Neuron (in vitro differentiated cells): ENCODE data around the gene MRPL17.
A peak's percentile ranks its signal among the peaks of the same experiment; 100 is the strongest.
"Not testable (repeated sequence)": the region's sequence is repeated elsewhere in the genome, so short reads cannot be mapped to it uniquely, and the experiment has no call there.

ENCODE experiments used
- H2AFZ ChIP-seq: one replicate; pipeline ENCODE4 v1.6.1; 2013; ENCODE audit warnings: low read depth, mild to moderate bottlenecking, inconsistent platforms, low read length, moderate library complexity
- H3K27me3 ChIP-seq: one replicate; pipeline ENCODE4 v1.6.1; 2013; ENCODE audit warnings: low read length; ENCODE audit not compliant: insufficient read depth
- H3K36me3 ChIP-seq: one replicate; pipeline ENCODE4 v1.6.1; 2013; ENCODE audit warnings: low read length; ENCODE audit not compliant: insufficient read depth
- H3K4me1 ChIP-seq: one replicate; pipeline ENCODE4 v1.6.1; 2013; ENCODE audit warnings: low read length; ENCODE audit not compliant: insufficient read depth
- H3K4me3 ChIP-seq: 2 replicates; pipeline ENCODE4 v1.5.1; 2013; ENCODE audit warnings: mild to moderate bottlenecking, low read length, moderate library complexity
- H3K9me3 ChIP-seq: one replicate; pipeline ENCODE4 v1.6.1; 2013; ENCODE audit warnings: low read length

The MRPL17 gene

GRCh38 chr11:6682936-6683861 is at the start of gene MRPL17:
MRPL17 (minus strand) TSS chr11:6683340; CDS start chr11:6683296, 44 bp downstream.
- Histone ChIP-seq H3K4me1 (peaks cover 7% of the 10 kb centered on the region), H3K27me3 (no peaks in the 10 kb centered on the region), H3K9me3 (no peaks in the 10 kb centered on the region), H2AFZ (peak within 1 kb of the TSS; percentile 93), H3K36me3 (peaks cover 15% of the 10 kb centered on the region), H3K4me3 (peak within 1 kb of the TSS; percentile 66)

GRCh38 chr11:6727971-6728760 is 45.0 kb upstream of the MRPL17 start:
- Histone ChIP-seq H3K4me1 (no peaks in the 10 kb centered on the region), H3K9me3 (no peaks in the 10 kb centered on the region), H3K27me3 (no peaks in the 10 kb centered on the region), H3K36me3 (no peaks in the 10 kb centered on the region), H3K4me3 (no peak overlapping the region), H2AFZ (no peak overlapping the region)

- Histone ChIP-seq H3K36me3 (no peaks in the 10 kb centered on the region), H3K4me3 (no peak overlapping the region), H3K4me1 (no peaks in the 10 kb centered on the region), H2AFZ (no peak overlapping the region), H3K9me3 (no peaks in the 10 kb centered on the region), H3K27me3 (no peaks in the 10 kb centered on the region)
These were observed 42.3 kb upstream of the MRPL17 start for GRCh38 chr11:6725386-6725896.

GRCh38 chr11:6724013-6724412 is 40.9 kb upstream of the MRPL17 start:
- Histone ChIP-seq H3K9me3 (no peaks in the 10 kb centered on the region), H3K27me3 (no peaks in the 10 kb centered on the region), H3K4me1 (no peaks in the 10 kb centered on the region), H3K36me3 (no peaks in the 10 kb centered on the region), H3K4me3 (no peak overlapping the region), H2AFZ (no peak overlapping the region)

- Histone ChIP-seq H3K36me3 (no peaks in the 10 kb centered on the region), H3K27me3 (no peaks in the 10 kb centered on the region), H3K4me1 (no peaks in the 10 kb centered on the region), H3K4me3 (no peak overlapping the region), H3K9me3 (no peaks in the 10 kb centered on the region), H2AFZ (no peak overlapping the region)
These were observed 38.2 kb upstream of the MRPL17 start for GRCh38 chr11:6721343-6721742.

GRCh38 chr11:6719576-6719975 is 36.4 kb upstream of the MRPL17 start:
- Histone ChIP-seq H3K9me3 (no peaks in the 10 kb centered on the region), H2AFZ (no peak overlapping the region), H3K27me3 (no peaks in the 10 kb centered on the region), H3K4me1 (no peaks in the 10 kb centered on the region), H3K4me3 (no peak overlapping the region), H3K36me3 (no peaks in the 10 kb centered on the region)

GRCh38 chr11:6717426-6717825 is 34.3 kb upstream of the MRPL17 start:
- peaks cover 2% of the 10 kb centered on the region for H3K9me3 ChIP-seq
- no peaks in the 10 kb centered on the region for H3K4me1 ChIP-seq
- H3K27me3 ChIP-seq = no peaks in the 10 kb centered on the region
- H3K36me3 ChIP-seq = no peaks in the 10 kb centered on the region
- no peak overlapping the region for H3K4me3 ChIP-seq
- no peak overlapping the region for H2AFZ ChIP-seq

GRCh38 chr11:6711552-6711951 is 28.4 kb upstream of the MRPL17 start:
- not testable (repeated sequence) for H3K27me3 ChIP-seq, H2AFZ ChIP-seq, H3K9me3 ChIP-seq, H3K4me3 ChIP-seq, H3K36me3 ChIP-seq, H3K4me1 ChIP-seq

- Histone ChIP-seq H3K27me3 (no peaks in the 10 kb centered on the region), H3K36me3 (no peaks in the 10 kb centered on the region)
These were observed 25.7 kb upstream of the MRPL17 start for GRCh38 chr11:6708876-6709275.

GRCh38 chr11:6705905-6706535 is 22.9 kb upstream of the MRPL17 start:
- Histone ChIP-seq H3K4me1 (peaks cover 20% of the 10 kb centered on the region), H3K36me3 (no peaks in the 10 kb centered on the region), H3K9me3 (no peaks in the 10 kb centered on the region), H3K4me3 (no peak overlapping the region), H2AFZ (no peak overlapping the region), H3K27me3 (no peaks in the 10 kb centered on the region)

More at GRCh38 chr11:6708876-6709275, 25.7 kb upstream of the MRPL17 start:
- peaks cover 2% of the 10 kb centered on the region for H3K9me3 ChIP-seq
- H3K4me3 ChIP-seq = no peak overlapping the region
- H2AFZ ChIP-seq = no peak overlapping the region
- H3K4me1 ChIP-seq = peaks cover 4% of the 10 kb centered on the region

GRCh38 chr11:6703247-6704063 is 20.3 kb upstream of the MRPL17 start:
- Histone ChIP-seq H3K27me3 (no peaks in the 10 kb centered on the region), H3K4me1 (peaks cover 20% of the 10 kb centered on the region), H3K4me3 (no peak overlapping the region), H3K36me3 (no peaks in the 10 kb centered on the region), H3K9me3 (no peaks in the 10 kb centered on the region), H2AFZ (no peak overlapping the region)

- H3K9me3 ChIP-seq, H3K27me3 ChIP-seq, H3K36me3 ChIP-seq, H2AFZ ChIP-seq, H3K4me3 ChIP-seq: not testable (repeated sequence)
- H3K4me1 ChIP-seq = peaks cover 20% of the 10 kb centered on the region
These were observed 18.8 kb upstream of the MRPL17 start for GRCh38 chr11:6701955-6702354.
